GM19238 (cell line): Measurements from ENCODE around the gene STX4.

Experiments
- DNase-seq: peaks from one replicate; pipeline ENCODE4 v3.0.0; 2011; ENCODE audit warnings: low spot score; ENCODE audit not compliant: insufficient read length

The STX4 gene

DNA sequence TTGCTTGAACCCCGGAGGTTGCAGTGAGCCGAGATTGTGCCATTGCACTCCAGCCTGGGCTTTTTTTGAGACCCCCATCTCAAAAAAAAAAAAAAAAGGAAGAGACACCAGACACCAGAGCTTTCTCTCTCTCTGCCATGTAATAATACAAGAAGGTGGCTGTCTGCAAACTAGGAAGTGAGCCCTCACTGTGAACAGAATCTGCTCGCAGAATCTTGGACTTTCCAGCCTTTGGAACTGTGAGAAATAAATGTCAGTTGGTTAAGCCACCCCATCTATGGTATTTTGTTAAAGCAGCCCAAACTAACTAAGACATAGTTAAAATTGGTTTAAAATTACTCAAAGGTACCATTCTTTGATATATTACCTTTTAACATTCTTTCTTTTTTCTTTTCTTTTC is 12.8 kb upstream of the STX4 start:
- no peak for DNase-seq

DNA sequence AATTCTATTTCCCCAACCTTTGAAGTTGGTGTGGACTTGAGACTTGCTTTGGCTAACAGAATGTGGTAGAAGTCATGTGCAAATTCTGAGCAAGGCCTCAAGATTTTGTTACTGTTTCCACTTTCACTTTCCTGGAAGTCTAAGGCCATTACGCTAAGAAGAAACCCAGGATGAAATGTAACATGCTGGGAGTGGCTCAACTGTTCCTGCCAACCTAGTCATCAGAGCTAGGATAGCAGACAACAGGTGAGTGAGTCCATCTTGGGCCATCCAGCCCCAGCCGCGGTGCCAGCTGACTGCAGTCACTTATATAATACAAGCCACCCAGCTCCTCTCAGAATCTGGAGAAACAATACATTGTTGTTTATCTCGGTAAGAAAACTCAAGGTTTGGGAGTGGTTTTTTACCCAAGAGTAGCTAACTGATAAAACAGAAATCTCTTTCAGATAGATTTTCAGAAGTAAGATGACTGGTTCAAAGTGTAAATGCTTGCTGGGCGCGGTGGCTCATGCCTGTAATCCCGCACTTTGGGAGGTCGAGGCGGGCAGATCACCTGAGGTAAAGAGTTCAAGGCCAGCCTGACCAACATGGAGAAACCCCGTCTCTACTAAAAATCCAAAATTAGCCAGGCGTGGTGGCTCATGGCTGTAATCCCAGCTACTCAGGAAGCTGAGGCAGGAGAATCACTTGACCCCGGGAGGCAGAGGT is 10.7 kb upstream of the STX4 start:
- no peak for DNase-seq

DNA sequence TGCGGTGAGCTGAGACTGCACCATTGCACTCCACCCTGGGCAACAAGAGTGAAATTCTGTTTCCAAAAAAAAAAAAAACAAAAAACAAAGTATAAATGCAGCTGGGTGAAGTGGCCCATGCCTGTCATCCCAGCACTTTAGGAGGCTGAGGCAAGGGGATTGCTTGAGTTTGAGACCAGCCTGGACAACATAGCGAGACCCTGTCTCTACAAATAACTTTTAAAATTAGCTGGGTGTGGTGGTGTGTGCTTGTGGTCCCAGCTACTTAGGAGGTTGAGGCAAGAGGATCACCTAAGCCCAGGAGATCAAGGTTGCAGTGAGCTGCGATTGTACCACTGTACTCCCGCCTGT is 10.1 kb upstream of the STX4 start:
- DNase-seq, result no peak

DNA sequence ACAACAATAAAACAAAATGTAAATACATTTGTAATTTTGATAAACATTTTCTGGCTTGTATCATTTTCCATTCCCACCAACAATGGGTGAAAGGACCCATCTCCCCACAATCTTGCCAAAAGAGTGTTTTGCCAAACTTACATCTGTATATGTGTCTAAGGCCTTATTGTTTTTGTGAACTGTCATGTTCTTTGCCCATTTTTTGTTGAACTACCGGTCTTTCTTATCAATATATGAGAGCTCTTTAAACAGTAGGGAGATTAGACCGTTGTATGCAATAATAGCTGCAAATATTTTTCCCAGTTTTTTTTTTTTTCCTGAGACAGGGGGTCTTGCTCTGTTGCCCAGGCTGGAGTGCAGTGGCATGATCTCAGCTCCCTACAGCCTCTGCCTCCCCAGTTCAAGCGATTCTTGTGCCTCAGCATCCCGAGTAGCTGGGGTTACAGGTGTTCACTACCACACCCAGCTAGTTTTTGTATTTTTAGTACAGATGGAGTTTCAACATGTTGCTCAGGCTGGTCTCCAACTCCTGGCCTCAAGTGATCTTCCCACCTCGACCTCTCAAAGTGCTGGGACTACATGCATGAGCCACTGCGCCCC is 9.6 kb upstream of the STX4 start:
- no peak for DNase-seq

DNA sequence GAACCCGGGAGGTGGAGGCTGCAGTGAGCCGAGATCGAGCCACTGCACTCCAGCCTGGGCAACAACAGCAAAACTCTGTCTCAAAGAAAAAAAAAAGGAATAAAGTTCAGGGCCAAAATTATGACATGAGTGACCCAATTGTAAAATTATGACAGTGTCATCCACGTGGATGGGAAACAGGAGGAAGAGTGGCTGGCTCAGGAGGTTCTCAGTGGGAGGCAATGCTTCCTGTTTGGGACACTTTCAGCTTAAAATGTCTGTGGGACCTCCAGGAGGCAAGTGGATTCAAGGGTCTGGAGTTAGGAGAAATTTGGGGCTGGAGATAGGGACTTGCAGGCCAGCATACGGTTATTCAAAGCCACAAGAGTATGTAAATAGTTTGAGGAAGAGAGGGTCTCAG is 8.0 kb upstream of the STX4 start:
- DNase-seq, result no peak

- no peak for DNase-seq
These were observed 4.1 kb upstream of the STX4 start for GRCh38 chr16:31029272-31029671.

DNA sequence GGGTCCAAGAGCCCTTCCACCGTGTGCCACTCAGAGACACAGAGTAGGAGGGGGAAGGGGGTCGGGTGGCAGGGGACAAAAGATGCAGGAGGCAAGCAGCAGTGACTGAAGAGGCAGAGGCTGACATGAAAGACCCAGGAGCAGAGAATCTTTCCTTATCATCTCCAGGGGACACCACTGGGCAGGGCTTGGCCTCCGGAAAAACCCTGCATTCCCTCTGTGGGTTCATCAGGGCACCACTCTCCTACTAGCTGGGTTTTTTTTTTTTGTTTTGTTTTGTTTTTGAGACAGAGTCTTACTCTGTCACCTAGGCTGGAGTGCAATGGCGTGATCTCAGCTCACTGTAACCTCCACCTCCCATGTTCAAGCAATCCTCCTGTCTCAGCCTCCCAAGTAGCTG is 2.1 kb upstream of the STX4 start:
- no peak for DNase-seq

DNA sequence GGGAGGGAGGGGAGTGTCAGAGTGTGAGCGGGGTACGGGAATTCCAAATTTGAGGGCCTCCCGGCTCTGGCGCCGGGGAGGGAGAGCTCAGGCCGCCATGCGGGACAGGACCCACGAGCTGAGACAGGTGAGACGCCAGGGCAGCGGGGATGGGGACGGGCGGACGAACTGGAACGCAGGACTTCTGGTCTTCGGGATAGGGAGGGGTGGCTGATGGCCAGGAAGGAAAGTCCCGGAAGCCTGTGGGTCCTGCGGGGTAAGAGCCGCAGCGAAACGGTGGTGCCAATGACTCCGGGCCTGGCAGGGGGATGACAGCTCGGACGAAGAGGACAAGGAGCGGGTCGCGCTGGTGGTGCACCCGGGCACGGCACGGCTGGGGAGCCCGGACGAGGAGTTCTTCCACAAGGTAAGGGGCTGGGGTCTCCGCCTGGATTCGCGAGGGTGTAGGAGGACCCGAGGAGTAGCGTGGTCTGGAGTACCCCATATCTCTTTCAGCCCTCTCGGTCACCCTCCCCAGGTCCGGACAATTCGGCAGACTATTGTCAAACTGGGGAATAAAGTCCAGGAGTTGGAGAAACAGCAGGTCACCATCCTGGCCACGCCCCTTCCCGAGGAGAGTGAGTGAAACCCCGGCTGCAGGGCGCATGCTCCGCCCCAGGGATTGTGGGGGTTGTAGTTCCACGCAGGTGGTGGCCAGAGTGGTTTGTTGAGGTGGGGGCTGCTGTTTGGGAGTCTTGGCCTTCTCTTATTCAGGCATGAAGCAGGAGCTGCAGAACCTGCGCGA is 543 bp downstream of the STX4 start:
- peak; percentile 95 for DNase-seq

DNA sequence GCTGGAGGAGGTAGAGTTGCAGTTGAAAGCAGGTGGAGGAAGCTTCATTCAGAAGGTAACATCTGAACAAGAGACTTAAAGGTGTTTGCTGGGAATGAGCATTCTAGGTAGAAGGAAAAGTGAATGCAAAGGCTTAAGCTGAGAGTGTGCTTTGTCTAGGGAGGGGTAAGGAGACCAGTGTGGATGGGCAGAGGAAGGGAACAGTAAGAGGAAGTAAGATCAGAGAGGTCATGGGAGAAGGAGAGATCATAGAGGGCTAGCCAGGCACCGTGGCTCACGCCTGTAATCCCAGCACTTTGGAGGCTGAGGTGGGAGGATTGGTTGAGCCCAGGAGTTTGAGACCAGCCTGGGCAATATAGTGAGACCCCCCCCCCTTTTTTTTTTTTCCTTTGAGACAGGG is 3.3 kb downstream of the STX4 start:
- DNase-seq, result no peak

DNA sequence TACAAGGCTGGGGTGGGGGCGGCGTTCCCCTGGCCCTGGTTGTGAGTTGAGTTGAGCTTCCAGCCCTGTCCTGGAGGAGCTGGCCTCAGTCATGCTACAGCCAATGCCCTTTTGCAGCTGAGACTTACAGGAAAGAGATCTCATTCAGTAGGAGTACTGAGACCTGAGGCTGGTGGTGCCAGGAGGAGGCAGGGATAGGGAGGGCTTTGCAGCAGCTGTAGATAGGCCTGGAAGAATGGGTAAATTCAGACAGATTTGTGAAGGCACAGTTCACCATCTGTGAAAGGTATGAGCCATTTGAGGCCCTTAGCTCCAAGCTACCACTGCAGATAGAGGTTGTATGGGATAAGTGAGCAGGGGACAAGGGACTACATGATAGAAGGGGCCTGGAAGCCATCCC is 5.6 kb downstream of the STX4 start:
- no peak for DNase-seq

- DNase-seq, result no peak
These were observed 9.5 kb downstream of the STX4 start for GRCh38 chr16:31042866-31043265.

- no peak for DNase-seq
These were observed 10.0 kb downstream of the STX4 start for GRCh38 chr16:31043352-31043751.

DNA sequence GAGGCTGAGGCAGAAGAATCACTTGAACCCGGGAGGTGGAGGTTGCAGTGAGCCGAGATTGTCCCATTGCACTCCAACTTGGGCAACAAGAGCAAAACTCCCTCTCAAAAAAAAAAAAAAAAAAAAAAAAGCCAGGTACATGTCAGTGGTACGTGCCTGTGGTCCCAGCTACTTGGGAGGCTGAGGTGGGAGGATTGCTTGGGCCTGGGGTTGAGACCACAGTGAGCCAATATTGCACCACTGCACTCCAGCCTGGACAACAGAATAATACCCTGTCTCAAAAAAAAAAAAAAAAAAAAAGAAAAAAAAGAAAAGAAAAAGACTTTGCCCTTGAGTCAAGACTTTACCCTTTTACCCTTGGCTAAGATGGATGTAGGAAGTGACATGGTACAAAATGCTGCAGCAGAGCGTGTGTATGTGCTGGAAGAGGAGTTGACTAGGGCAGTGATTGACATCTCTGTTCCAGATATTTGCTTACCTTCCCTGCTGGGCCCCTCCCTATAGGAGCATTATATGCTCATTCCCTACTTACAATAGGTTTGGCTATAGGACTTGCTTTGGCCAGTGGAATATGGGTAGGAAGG is 10.6 kb downstream of the STX4 start:
- no peak for DNase-seq

DNA sequence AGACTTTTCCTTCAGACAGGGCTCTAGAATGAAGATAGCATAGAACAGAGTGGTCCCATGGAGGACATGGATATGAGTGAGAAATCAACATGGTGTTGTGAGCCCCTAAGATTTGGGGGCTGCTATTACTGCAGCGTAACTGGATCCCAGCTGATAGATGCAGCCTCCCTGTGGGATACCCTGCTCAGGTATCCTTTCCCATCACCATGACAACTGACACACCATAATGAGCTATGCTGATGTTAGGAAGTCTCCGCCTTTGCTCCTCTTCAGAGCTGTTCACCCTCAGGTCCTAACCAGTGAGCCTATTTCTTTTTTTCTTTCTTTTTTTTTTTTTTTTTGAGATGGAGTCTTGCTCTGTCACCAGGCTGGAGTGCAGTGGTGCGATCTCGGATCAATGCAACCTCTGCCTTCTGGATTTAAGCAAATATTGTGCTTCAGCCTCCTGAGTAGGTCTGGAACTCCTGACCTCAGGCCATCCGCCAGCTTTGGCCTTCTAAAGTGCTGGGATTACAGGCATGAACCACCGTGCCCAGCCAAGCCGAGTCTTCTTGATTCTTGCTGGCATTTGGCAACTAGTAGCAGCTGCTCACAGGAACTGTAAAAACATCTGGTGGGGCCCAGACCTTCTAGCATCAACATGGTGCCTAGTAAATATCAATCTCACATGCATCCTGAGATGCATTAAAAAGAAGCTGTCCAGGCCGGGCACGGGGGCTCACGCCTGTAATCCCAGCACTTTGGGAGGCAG is 17.1 kb downstream of the STX4 start:
- DNase-seq, result no peak

DNA sequence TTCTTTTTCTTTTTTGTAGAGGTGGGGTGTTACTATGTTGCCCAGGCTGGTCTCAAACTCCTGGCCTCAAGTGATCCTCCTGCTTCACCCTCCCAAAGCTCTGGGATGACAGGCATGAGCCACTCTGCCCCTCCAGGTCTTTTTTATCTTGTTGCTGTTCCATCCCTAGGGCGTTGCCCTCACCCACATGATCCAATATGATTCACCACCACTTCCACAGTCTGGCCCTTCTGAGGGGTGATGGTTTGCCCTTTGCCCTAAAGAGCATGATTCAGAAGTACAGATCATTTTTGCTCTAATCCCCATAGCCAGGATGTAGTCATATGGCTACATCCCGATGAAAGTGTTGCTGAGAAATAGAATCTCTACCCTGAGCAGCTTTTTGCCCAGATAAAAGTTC is 18.8 kb downstream of the STX4 start:
- DNase-seq, result no peak

- DNase-seq, result no peak
These were observed 22.3 kb downstream of the STX4 start for GRCh38 chr16:31055613-31056012.

DNA sequence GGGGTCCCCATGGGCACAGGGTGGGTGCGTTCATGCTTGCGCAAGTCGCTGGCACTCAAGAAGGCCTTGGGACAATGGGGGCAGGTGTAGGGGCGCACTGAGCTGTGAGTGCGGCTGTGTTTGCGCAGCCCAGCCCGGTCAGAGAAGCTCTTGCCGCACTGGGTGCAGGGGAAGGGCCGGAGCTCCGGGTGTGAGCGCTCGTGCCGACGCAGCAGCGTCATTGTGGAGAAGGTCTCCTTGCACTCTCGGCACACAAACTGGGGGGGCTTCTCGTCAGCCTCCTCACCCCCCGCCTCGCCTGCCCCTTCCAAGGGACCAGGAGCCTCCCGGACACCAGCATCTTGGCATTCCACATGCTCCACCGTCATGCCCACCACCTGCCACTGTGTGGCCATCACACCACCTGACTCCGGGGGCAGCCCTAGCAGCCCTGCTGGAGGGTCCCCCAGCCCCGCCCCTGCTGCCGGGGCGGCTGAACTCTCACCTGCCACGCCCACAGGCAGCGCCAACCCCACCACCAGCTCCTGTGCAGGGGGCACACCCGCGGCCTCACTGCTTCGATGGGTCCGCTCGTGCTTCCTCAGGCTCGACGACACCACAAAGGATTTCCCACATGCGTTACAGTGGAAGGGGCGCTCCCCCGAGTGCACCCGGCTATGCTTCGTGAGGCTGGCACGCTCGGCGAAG is 27.9 kb downstream of the STX4 start:
- DNase-seq, result no peak

GRCh38 chr16:31061813-31062440 is 28.6 kb downstream of the STX4 start:
- DNase-seq, result no peak

GRCh38 chr16:31063495-31063842 is 30.1 kb downstream of the STX4 start:
- no peak for DNase-seq

- no peak for DNase-seq
These were observed 30.7 kb downstream of the STX4 start for GRCh38 chr16:31063843-31064611.
